ENCODE data around the gene GABBR2. TPM values are rescaled to one million over a fixed set of nuclear protein-coding genes. Genes with fewer than 3 reads are reported as not detected.
A peak's percentile ranks its signal among the peaks of the same experiment; 100 is the strongest.

GABBR2 gene
- total and polyA plus RNA-seq, 9 of the 15 experiments (the other 6 are each of a cell fraction or from before 2014, with no cell fraction given) = 0.15 to 1.9 (median 0.32) TPM

GRCh38 chr9:98430535-98431292 lies 278.0 kb downstream of the GABBR2 start (continued):
- TF ChIP-seq, protein P1, sequence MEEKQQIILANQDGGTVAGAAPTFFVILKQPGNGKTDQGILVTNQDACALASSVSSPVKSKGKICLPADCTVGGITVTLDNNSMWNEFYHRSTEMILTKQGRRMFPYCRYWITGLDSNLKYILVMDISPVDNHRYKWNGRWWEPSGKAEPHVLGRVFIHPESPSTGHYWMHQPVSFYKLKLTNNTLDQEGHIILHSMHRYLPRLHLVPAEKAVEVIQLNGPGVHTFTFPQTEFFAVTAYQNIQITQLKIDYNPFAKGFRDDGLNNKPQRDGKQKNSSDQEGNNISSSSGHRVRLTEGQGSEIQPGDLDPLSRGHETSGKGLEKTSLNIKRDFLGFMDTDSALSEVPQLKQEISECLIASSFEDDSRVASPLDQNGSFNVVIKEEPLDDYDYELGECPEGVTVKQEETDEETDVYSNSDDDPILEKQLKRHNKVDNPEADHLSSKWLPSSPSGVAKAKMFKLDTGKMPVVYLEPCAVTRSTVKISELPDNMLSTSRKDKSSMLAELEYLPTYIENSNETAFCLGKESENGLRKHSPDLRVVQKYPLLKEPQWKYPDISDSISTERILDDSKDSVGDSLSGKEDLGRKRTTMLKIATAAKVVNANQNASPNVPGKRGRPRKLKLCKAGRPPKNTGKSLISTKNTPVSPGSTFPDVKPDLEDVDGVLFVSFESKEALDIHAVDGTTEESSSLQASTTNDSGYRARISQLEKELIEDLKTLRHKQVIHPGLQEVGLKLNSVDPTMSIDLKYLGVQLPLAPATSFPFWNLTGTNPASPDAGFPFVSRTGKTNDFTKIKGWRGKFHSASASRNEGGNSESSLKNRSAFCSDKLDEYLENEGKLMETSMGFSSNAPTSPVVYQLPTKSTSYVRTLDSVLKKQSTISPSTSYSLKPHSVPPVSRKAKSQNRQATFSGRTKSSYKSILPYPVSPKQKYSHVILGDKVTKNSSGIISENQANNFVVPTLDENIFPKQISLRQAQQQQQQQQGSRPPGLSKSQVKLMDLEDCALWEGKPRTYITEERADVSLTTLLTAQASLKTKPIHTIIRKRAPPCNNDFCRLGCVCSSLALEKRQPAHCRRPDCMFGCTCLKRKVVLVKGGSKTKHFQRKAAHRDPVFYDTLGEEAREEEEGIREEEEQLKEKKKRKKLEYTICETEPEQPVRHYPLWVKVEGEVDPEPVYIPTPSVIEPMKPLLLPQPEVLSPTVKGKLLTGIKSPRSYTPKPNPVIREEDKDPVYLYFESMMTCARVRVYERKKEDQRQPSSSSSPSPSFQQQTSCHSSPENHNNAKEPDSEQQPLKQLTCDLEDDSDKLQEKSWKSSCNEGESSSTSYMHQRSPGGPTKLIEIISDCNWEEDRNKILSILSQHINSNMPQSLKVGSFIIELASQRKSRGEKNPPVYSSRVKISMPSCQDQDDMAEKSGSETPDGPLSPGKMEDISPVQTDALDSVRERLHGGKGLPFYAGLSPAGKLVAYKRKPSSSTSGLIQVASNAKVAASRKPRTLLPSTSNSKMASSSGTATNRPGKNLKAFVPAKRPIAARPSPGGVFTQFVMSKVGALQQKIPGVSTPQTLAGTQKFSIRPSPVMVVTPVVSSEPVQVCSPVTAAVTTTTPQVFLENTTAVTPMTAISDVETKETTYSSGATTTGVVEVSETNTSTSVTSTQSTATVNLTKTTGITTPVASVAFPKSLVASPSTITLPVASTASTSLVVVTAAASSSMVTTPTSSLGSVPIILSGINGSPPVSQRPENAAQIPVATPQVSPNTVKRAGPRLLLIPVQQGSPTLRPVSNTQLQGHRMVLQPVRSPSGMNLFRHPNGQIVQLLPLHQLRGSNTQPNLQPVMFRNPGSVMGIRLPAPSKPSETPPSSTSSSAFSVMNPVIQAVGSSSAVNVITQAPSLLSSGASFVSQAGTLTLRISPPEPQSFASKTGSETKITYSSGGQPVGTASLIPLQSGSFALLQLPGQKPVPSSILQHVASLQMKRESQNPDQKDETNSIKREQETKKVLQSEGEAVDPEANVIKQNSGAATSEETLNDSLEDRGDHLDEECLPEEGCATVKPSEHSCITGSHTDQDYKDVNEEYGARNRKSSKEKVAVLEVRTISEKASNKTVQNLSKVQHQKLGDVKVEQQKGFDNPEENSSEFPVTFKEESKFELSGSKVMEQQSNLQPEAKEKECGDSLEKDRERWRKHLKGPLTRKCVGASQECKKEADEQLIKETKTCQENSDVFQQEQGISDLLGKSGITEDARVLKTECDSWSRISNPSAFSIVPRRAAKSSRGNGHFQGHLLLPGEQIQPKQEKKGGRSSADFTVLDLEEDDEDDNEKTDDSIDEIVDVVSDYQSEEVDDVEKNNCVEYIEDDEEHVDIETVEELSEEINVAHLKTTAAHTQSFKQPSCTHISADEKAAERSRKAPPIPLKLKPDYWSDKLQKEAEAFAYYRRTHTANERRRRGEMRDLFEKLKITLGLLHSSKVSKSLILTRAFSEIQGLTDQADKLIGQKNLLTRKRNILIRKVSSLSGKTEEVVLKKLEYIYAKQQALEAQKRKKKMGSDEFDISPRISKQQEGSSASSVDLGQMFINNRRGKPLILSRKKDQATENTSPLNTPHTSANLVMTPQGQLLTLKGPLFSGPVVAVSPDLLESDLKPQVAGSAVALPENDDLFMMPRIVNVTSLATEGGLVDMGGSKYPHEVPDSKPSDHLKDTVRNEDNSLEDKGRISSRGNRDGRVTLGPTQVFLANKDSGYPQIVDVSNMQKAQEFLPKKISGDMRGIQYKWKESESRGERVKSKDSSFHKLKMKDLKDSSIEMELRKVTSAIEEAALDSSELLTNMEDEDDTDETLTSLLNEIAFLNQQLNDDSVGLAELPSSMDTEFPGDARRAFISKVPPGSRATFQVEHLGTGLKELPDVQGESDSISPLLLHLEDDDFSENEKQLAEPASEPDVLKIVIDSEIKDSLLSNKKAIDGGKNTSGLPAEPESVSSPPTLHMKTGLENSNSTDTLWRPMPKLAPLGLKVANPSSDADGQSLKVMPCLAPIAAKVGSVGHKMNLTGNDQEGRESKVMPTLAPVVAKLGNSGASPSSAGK (IDR thresholded peaks at IDR 0.05) = peak; percentile 11; the same call in 1 of the 2 replicates
- TF ChIP-seq ZFP36 (IDR thresholded peaks at IDR 0.05; ENCODE audit: low read depth, low read length, partially characterized antibody) = no peak
- no peak for TF ChIP-seq MLLT1 (IDR thresholded peaks at IDR 0.05)
- TF ChIP-seq, protein P2, sequence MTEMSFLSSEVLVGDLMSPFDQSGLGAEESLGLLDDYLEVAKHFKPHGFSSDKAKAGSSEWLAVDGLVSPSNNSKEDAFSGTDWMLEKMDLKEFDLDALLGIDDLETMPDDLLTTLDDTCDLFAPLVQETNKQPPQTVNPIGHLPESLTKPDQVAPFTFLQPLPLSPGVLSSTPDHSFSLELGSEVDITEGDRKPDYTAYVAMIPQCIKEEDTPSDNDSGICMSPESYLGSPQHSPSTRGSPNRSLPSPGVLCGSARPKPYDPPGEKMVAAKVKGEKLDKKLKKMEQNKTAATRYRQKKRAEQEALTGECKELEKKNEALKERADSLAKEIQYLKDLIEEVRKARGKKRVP (CRISPR knock-in tag; IDR thresholded peaks at IDR 0.05) = no peak
- TF ChIP-seq BRF1 (IDR thresholded peaks at IDR 0.05; ENCODE audit: borderline replicate concordance, extremely low read depth, insufficient read length) = no peak

Data from K562 (cell line).